Stimulated activated CD8-positive, alpha-beta memory T cell treated with anti-CD3 and anti-CD28 coated beads, Interleukin-4, amount 100 ng/mL, for 1 hour (primary cell): Measurements from ENCODE around the gene KLK13.

Experiments used
- DNase-seq, 2 donors: peaks; one replicate each; pipeline ENCODE4 v3.0.0-alpha.2; 2020; ENCODE audit warnings: low read depth in 2 of 2, low spot score in 1 of 2

The KLK13 gene

DNA sequence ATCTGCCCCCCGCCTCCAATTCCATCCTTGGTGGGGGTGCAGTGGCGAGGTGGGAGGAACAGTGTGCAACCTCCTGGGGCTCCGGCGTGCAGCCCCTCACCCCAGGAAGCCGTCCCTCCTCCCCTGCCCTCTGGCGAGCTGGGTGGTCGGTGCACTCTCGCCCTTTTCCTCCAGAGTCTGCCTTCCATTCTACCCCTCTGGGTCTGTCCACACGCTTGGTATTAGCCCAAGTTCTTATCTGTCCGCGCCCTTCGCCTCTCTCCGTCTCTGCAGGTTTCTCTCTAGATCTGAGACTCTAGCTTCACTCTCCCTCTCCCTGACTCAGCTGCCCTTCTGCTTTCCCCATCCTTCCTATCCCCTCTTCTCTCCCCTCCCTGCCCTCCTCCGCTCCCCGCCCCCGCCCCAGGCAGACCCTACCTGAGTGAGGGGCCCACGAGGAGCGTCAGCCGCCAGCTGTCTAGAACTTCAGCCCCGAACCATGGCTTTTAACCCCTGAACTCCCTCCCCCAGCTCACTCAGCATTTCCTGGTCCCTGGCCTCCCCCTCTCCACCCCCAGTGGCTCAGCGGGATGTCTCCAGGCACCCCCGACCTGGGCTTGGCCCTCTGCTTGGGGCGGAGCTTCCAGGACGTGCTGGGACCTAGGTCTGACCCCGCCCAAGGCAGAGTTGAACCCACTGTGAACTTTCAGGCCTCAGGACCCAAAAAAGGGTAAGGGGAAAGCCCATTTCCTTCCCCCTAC lies 499 bp upstream of the KLK13 start:
- DNase-seq, result no peak

DNA sequence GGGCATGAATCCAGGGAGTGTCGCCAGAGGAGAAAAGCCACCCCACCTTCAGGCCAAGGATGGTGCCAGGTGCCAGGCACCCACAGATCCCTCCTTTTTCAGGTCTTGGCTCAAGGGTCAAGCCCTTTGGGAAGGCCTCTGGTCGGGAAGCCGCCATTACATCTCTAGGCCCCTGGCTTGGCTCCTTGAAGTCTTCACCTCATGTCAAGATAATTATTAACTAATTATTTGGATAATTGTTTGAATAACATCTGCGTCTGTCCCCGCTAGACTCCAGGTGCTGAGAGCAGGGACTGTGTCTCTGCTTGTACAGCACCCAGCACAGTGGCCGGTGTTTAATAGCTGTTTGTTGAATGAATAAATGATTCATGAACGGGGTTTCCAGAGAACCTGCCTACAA lies 1.2 kb downstream of the KLK13 start:
- DNase-seq, result no peak

- DNase-seq, result no peak
Observed at GRCh38 chr19:51060973-51061372, 3.9 kb downstream of the KLK13 start.

- DNase-seq, result no peak
Observed at GRCh38 chr19:51060336-51060735, 4.6 kb downstream of the KLK13 start.

GRCh38 chr19:51059715-51060114 lies 5.2 kb downstream of the KLK13 start:
- no peak for DNase-seq

DNA sequence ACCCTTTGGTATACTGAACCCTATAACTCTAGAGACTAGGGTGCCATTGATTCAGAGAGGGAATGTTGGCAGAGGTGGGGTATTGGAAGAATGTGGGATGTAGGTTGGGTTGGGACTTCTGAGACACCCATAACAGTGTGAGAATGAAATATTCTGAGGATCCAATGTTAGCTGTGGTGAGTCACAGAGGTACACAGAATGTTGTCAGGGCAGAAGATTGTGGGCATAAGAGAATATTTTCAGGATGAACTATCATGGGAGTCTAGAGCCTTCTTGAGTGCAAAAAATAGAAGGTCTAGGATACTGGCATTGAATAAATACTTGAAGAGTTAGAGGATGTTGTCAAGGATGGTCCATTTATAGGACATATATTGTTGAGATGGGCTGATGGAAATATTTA lies 9.0 kb downstream of the KLK13 start:
- no peak for DNase-seq

- DNase-seq, result no peak
Observed at GRCh38 chr19:51047031-51047335, 17.9 kb downstream of the KLK13 start.

DNA sequence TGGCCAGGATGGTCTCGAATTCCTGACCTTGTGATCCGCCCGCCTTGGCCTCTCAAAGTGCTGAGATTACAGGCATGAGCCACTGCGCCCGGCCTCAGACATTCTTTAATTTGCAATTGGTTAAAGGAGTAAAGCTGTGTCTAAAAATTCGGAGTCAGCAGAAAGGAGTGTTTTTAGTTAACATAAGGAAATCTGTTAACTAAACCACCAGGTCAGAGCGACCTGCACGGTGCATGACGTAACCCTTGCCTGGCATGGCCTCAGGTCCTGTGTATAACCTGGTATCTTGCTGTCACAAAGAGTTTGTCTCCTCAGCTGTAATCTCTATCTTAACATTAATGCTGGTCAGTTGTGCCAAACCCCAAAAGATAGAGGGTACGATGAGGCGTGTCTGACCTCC lies 20.6 kb downstream of the KLK13 start:
- DNase-seq, result no peak

DNA sequence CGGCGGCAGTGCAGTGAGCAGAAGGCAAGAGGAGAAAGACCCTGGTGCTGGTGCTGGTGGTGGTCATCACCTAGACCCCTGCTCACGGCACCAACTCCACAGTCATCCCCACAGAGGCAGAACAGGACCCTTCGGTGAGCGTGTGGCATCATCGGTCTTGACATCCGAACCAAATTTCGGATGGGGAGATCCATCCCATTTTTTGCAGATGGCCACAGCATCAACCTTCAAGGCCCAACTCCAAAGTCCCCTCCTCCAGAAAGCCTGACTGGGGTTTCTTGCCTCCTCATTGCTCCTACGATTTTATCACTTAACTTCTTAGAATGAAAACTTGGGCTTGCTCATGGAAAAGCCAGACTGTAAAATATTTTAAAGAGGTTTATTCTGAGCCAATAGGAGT lies 21.4 kb downstream of the KLK13 start:
- DNase-seq, result no peak

DNA sequence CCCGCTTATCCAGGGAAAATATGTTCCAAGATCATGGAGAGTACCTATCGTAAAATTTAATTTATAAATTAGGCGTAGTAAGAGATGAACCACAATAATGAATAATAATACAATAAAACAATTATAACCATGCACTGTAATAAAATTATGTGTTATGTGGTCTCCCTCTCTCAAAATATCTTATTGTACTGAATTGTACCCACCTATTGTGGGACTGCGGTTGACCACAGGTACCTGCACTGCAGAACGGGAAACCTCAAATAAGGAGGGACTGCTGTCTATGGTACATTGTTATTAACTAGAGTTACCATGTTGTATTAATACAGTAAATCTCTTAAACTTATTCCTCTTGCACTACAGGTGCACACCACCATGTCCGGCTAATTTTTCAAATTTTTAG lies 24.7 kb downstream of the KLK13 start:
- DNase-seq, result no peak

DNA sequence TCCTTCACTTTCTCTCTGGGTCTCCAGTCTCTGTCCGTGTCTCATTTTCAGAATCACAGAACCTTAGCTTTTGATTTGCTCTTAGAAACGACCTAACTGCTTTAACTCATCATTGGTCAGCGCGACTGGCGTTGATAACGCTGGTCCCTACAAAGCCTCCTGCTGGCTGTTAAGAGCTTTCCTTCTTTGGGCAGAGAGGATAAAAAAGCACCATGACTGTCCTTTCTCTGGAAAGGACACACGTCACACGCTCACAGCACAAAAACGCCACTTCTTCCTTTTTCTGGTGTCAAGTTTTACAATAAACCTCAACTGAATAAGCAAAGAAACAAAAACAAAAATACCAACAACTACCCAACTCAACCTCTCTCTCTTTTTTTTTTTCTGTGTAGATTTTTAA lies 28.4 kb downstream of the KLK13 start:
- no peak for DNase-seq

DNA sequence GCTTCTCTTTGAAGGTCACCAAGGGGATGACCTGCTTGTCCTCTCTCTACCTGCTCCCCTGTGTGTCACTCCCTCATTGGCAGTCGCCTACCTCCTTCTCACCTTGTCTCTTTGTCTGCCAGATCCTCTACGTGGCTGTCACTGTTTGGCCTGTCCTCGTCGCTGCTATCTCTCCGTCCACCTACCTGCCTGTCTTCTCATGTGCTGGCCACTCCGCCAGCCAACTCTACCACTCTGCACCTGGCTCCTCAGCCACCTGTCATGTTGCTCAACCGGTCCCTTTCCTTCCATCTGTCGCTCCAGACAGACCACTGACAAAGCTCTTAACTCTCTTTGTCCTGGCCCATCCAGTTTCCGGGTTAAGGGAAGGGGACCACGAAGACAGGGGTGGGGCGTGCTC lies 30.2 kb downstream of the KLK13 start, which contains the start of gene KLK12:
Gene KLK12 (minus strand): TSS at position 299 of the 400 bp plus-strand sequence. CDS start 381 bp downstream, outside the sequence.
- no peak for DNase-seq

DNA sequence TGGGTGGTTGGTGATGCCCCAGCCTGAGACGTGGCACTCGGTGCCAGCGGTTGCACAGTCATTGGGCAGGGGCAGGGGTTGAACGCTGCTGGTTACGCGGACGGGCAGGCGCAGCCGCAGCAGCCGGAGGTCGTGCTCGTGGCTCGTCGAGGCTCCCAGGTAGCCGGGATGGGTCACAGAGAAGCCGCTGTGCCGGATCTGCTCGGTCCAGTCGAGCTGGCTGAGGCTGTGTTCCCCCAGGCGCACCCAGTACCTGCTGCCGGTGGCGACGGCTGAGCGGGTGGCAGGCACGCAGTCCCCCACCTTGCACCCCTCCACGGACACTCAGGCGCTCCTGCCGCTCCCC lies 33.0 kb downstream of the KLK13 start:
- DNase-seq, result no peak

GRCh38 chr19:51031220-51031879 lies 33.5 kb downstream of the KLK13 start:
- DNase-seq, result no peak

- no peak for DNase-seq
Observed at GRCh38 chr19:51030631-51031030, 34.3 kb downstream of the KLK13 start.

GRCh38 chr19:51029718-51030117 lies 35.2 kb downstream of the KLK13 start:
- no peak for DNase-seq

- DNase-seq, result no peak
Observed at GRCh38 chr19:51027873-51028272, 37.0 kb downstream of the KLK13 start.

- DNase-seq, result no peak
Observed at GRCh38 chr19:51027126-51027806, 37.6 kb downstream of the KLK13 start.

- DNase-seq, result no peak
Observed at GRCh38 chr19:51026554-51026831, 38.4 kb downstream of the KLK13 start, which contains the start of gene KLK11. Gene KLK11, minus strand, starts transcription at chr19:51026616. Its CDS starts 985 bp downstream, at chr19:51025631.

DNA sequence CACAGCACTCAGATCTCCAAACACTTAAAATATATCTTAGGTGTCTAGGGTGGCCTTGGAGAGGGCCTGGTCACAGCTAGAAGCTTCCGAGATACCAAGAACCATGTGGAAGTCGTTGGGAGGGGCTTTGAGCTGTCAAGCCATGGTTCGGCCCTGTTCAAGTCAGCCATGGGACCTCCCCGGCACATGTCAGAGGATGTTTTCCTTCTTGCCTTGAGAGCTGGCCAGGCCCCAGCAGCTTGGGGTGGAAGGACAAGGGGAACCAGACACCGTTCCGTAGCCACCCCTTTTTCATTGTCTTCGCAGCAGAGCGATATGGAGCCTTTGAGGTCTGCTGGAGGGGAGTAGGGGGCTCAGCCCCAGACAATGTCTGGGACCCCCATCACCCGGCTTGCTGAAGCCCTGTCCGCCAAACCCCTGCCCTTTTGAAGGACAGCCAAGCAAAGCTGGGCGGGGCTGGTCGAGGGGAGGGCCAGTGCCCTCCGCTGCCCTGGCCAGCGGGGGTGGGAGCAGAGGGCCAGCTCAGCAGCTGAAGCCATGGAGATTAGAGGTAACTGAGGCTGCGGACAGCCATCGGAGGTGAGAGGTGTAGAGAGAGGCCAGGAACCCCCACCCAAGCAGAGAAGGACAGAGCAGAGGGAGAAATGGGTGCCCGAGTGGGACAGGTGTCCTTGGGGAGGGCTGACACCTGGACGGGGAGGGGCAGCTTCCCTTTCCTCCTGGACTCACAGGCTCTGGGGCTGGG lies 38.9 kb downstream of the KLK13 start:
- no peak for DNase-seq

GRCh38 chr19:51025401-51025800 lies 39.5 kb downstream of the KLK13 start:
- no peak for DNase-seq

DNA sequence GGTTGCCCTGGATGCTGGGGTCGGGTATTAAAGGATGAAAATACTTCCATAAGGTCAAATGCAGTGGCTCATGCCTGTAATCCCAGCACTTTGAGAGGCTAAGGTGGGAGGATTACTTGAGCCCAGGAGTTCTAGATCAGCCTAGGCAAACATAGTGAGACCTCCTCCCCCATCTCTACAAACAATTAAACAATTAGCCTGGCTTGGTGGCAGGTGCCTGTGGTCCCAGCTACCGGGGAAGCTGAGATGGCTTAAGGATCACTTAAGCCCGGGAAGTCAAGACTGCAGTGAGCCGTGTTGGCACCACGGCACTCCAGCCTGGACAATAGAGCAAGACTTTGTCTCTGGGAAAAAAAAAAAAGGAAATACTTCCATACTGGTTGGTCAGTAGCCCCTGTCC lies 40.0 kb downstream of the KLK13 start:
- no peak for DNase-seq
